Panc1 (cell line): ENCODE results near the gene ZBTB9. TPM values are rescaled to one million over a fixed set of nuclear protein-coding genes. Genes with fewer than 3 reads are reported as not detected.

ENCODE experiments used
- ATAC-seq: fragments of 200-7000 bp; cut with Tn5 transposase; 2 replicates; pipeline ENCODE4 v1.9.1; 2020; ENCODE audit warnings: mild to moderate bottlenecking, moderate library complexity
- BruUV-seq: library from RNA; stranded (reverse); fragments of 400-500 nt; replicated peaks from 2 replicates; lab custom pipeline; 2021; lab: Mats Ljungman, UMichigan
- CTCF ChIA-PET: fragments of 300-600 bp; sonication (Branson Sonifier 250); formaldehyde crosslinking; loops from one replicate; lab custom pipeline; 2022; ENCODE audit warnings: antibody characterized with exemption; lab: Charles Lee
- POLR2A ChIA-PET: fragments of 300-600 bp; sonication (Branson Sonifier 250); formaldehyde crosslinking; loops from one replicate; lab custom pipeline; 2022; ENCODE audit warnings: antibody characterized with exemption; lab: Charles Lee
- DNase-seq: peaks from one replicate; pipeline ENCODE4 v3.0.0-alpha.2; 2010; ENCODE audit warnings: low read depth, low spot score
- H3K27ac ChIP-seq: 2 replicates; pipeline ENCODE4 v1.5.1; 2011; ENCODE audit warnings: mild to moderate bottlenecking, low read length, inconsistent platforms
- H3K27me3 ChIP-seq: fragments of 200-500 bp; sonication (Bioruptor generic); 2 replicates; pipeline ENCODE4 v1.6.0; 2014; ENCODE audit warnings: low read length, inconsistent platforms; ENCODE audit not compliant: control insufficient read depth, insufficient read depth
- H3K36me3 ChIP-seq: fragments of 200-500 bp; sonication (Bioruptor generic); 2 replicates; pipeline ENCODE4 v1.5.1; 2014; ENCODE audit warnings: inconsistent platforms, mild to moderate bottlenecking, low read length, moderate library complexity; ENCODE audit not compliant: control insufficient read depth, insufficient read depth
- H3K4me1 ChIP-seq: 2 replicates; pipeline ENCODE4 v1.5.1; 2011; ENCODE audit warnings: inconsistent platforms, mild to moderate bottlenecking, low read length, moderate library complexity; ENCODE audit not compliant: control insufficient read depth, insufficient read depth
- H3K4me3 ChIP-seq, 2 experiments: 2 replicates each; pipeline ENCODE4 v1.5.1; 2011 to 2012; ENCODE audit warnings: low read depth in 2 of 2, low read length in 2 of 2, mild to moderate bottlenecking in 2 of 2, inconsistent platforms in 1 of 2, moderate library complexity in 1 of 2
- H3K9me3 ChIP-seq: fragments of 200-500 bp; sonication (Bioruptor generic); 2 replicates; pipeline ENCODE4 v1.5.1; 2014; ENCODE audit warnings: low read depth, mild to moderate bottlenecking, inconsistent platforms, low read length, moderate library complexity; ENCODE audit not compliant: control insufficient read depth, insufficient read depth
- POLR2AphosphoS5 ChIP-seq: IDR thresholded peaks from 2 replicates; pipeline ENCODE4 v1.6.1; 2012; ENCODE audit warnings: mild to moderate bottlenecking, low read depth, low read length, moderate library complexity
- SIN3A ChIP-seq: IDR thresholded peaks from 2 replicates; pipeline ENCODE4 v1.6.1; 2012; ENCODE audit warnings: low read depth, mild to moderate bottlenecking, low read length, moderate library complexity, borderline replicate concordance; ENCODE audit not compliant: insufficient read depth
- TCF7L2 ChIP-seq: IDR thresholded peaks from 2 replicates; pipeline ENCODE4 v1.6.1; 2011; ENCODE audit warnings: mild to moderate bottlenecking, low read depth, low read length, inconsistent platforms
- in situ Hi-C: cut with HindIII; loops from 2 replicates; pipeline ENCODE4 v1.10.0; 2016; ENCODE audit warnings: low sequenced_read_pairs, low pct_unique_long_range_greater_than_20kb
- intact Hi-C: fragments of 100-400 bp; cut with micrococcal nuclease; formaldehyde crosslinking; loops from one replicate; pipeline ENCODE4 v1.10.0; 2022; ENCODE audit not compliant: unreplicated experiment
- total RNA-seq: library from RNA; stranded (reverse); gene quantifications from one replicate; pipeline ENCODE4 v1.2.1, GENCODE V29; 2021; ENCODE audit not compliant: unreplicated experiment
- TF ChIP-seq, protein P1 (sequence below): fragments of 450-650 bp; IDR thresholded peaks from 2 replicates; pipeline ENCODE4 v1.5.1; 2017; ENCODE audit warnings: mild to moderate bottlenecking
- TF ChIP-seq, protein P2 (sequence below), 2 experiments: IDR thresholded peaks; 2 replicates each; pipeline ENCODE4 v1.6.1; 2011 to 2012; ENCODE audit warnings: low read depth in 2 of 2, control low read depth in 1 of 2, low read length in 1 of 2, mild to moderate bottlenecking in 1 of 2, moderate library complexity in 1 of 2; ENCODE audit not compliant: insufficient read depth in 1 of 2

The ZBTB9 gene
- total RNA-seq, 1 experiment from 2014 or later: 17.6 TPM

DNA sequence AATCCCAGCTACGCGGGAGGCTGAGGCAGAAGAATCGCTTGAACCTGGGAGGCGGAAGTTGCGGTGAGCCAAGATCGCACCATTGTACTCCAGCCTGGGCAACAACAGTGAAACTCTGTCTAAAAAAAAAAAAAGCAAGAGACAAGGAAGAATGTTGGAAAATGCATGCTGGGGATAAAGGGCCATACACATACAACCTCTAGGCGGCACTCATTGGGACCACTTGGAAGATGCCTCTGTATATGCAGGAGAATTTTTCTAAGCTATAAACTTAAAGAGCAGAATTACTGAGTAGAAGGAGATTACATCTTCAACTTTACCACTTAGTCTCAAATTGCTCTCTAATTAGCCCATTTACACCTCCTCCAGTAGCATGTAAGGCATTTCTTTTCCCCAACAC, 42.8 kb downstream of the ZBTB9 start:
- Histone ChIP-seq H3K36me3 (no peaks in the 10 kb centered on the region), H3K9me3 (no peaks in the 10 kb centered on the region), H3K27ac (no peak overlapping the region), H3K27me3 (no peaks in the 10 kb centered on the region), H3K4me1 (no peaks in the 10 kb centered on the region), H3K4me3 (no peak overlapping the region)
- DNase-seq: no peak
- no peak for ATAC-seq
- POLR2A ChIA-PET: no interaction called here
- no TSS peak for BruUV-seq
- CTCF ChIA-PET: no interaction called here
- intact Hi-C loops: no loop called here
- TF ChIP-seq POLR2AphosphoS5 (no peak), TCF7L2 (no peak), SIN3A (no peak)
- TF ChIP-seq, protein P1, sequence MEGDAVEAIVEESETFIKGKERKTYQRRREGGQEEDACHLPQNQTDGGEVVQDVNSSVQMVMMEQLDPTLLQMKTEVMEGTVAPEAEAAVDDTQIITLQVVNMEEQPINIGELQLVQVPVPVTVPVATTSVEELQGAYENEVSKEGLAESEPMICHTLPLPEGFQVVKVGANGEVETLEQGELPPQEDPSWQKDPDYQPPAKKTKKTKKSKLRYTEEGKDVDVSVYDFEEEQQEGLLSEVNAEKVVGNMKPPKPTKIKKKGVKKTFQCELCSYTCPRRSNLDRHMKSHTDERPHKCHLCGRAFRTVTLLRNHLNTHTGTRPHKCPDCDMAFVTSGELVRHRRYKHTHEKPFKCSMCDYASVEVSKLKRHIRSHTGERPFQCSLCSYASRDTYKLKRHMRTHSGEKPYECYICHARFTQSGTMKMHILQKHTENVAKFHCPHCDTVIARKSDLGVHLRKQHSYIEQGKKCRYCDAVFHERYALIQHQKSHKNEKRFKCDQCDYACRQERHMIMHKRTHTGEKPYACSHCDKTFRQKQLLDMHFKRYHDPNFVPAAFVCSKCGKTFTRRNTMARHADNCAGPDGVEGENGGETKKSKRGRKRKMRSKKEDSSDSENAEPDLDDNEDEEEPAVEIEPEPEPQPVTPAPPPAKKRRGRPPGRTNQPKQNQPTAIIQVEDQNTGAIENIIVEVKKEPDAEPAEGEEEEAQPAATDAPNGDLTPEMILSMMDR: no peak
- TF ChIP-seq, protein P2, sequence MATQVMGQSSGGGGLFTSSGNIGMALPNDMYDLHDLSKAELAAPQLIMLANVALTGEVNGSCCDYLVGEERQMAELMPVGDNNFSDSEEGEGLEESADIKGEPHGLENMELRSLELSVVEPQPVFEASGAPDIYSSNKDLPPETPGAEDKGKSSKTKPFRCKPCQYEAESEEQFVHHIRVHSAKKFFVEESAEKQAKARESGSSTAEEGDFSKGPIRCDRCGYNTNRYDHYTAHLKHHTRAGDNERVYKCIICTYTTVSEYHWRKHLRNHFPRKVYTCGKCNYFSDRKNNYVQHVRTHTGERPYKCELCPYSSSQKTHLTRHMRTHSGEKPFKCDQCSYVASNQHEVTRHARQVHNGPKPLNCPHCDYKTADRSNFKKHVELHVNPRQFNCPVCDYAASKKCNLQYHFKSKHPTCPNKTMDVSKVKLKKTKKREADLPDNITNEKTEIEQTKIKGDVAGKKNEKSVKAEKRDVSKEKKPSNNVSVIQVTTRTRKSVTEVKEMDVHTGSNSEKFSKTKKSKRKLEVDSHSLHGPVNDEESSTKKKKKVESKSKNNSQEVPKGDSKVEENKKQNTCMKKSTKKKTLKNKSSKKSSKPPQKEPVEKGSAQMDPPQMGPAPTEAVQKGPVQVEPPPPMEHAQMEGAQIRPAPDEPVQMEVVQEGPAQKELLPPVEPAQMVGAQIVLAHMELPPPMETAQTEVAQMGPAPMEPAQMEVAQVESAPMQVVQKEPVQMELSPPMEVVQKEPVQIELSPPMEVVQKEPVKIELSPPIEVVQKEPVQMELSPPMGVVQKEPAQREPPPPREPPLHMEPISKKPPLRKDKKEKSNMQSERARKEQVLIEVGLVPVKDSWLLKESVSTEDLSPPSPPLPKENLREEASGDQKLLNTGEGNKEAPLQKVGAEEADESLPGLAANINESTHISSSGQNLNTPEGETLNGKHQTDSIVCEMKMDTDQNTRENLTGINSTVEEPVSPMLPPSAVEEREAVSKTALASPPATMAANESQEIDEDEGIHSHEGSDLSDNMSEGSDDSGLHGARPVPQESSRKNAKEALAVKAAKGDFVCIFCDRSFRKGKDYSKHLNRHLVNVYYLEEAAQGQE (IDR thresholded peaks at IDR 0.05; ENCODE audit: insufficient read depth in 1 of 2, low read depth in 2 of 2, low read length in 1 of 2): no peak
- in situ Hi-C loops: no loop called here

DNA sequence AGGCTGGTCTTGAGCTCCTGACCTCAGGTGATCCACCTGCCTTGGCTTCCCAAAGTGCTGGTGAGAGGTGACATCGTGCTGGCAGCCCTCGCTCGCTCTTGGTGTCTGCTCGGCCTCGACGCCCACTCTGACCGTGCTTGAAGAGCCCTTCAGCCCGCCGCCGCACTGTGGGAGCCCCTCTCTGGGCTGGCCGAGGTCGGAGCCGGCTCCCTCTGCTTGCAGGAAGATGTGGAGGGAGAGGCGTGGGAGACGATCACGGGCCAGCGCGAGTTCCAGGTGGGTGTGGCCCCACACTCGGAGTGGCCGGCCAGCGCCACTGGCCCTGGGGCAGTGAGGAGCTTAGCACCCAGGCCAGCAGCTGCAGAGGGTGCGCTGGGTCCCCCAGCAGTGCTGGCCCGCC, 48.1 kb downstream of the ZBTB9 start:
- POLR2A ChIA-PET: no interaction called here
- in situ Hi-C loops (no loop called here), intact Hi-C loops (no loop called here)
- H3K36me3 ChIP-seq: no peaks in the 10 kb centered on the region
- ATAC-seq: no peak
- no peak overlapping the region for H3K4me3 ChIP-seq
- DNase-seq: no peak
- no peak for TF ChIP-seq TCF7L2
- no peak for TF ChIP-seq POLR2AphosphoS5
- no peak for TF ChIP-seq SIN3A
- TF ChIP-seq, protein P2 (IDR thresholded peaks at IDR 0.05; ENCODE audit: insufficient read depth in 1 of 2, low read depth in 2 of 2, low read length in 1 of 2): no peak
- TF ChIP-seq, protein P1: no peak
- no peak overlapping the region for H3K27ac ChIP-seq
- H3K4me1 ChIP-seq: no peaks in the 10 kb centered on the region; the same call in 1 of the 2 replicates
- H3K9me3 ChIP-seq: no peaks in the 10 kb centered on the region
- no peaks in the 10 kb centered on the region for H3K27me3 ChIP-seq
- no TSS peak for BruUV-seq
- CTCF ChIA-PET: interaction anchor here (2.0 kb wide), 1 partner anchor 10 kb away, joined by 12 read pairs; no protein-coding TSS in a partner anchor
